PC-3 (cell line): ENCODE data around the gene ECHDC3. TPM values are rescaled to one million over a fixed set of nuclear protein-coding genes. Genes with fewer than 3 reads are reported as not detected.

Source experiments
- ATAC-seq: fragments of 200-7000 bp; cut with Tn5 transposase; 2 replicates; pipeline ENCODE4 v1.9.1; 2020; ENCODE audit warnings: mild to moderate bottlenecking, moderate library complexity
- BruUV-seq: library from RNA; stranded (reverse); fragments of 400-500 nt; replicated peaks from 2 replicates; lab custom pipeline; 2021; lab: Mats Ljungman, UMichigan
- CTCF ChIA-PET: fragments of 300-600 bp; sonication (Branson Sonifier 250); formaldehyde crosslinking; loops from one replicate; lab custom pipeline; 2022; ENCODE audit warnings: antibody characterized with exemption; lab: Charles Lee
- POLR2A ChIA-PET: fragments of 300-600 bp; sonication (Branson Sonifier 250); formaldehyde crosslinking; loops from one replicate; lab custom pipeline; 2022; ENCODE audit warnings: antibody characterized with exemption; ENCODE audit not compliant: unreplicated experiment; lab: Charles Lee
- DNase-seq: peaks from one replicate; pipeline ENCODE4 v3.0.0-alpha.2; 2015
- H2AFZ ChIP-seq: fragments of 300-600 bp; sonication (generic); 2 replicates; pipeline ENCODE4 v1.6.0; 2016; ENCODE audit warnings: antibody characterized with exemption, low read length
- H3F3A ChIP-seq: fragments of 300-600 bp; sonication (generic); one replicate; pipeline ENCODE4 v1.6.0; 2017; ENCODE audit warnings: antibody characterized with exemption, low read length, control low read depth, mild to moderate bottlenecking; ENCODE audit not compliant: unreplicated experiment
- H3K27ac ChIP-seq: fragments of 300-600 bp; sonication (generic); 2 replicates; pipeline ENCODE4 v1.5.1; 2016; ENCODE audit warnings: mild to moderate bottlenecking, low read length
- H3K27me3 ChIP-seq: fragments of 300-600 bp; sonication (generic); 2 replicates; pipeline ENCODE4 v1.6.1; 2016; ENCODE audit warnings: low read length, mixed read lengths
- H3K36me3 ChIP-seq: fragments of 300-600 bp; sonication (generic); 2 replicates; pipeline ENCODE4 v1.6.1; 2016; ENCODE audit warnings: low read depth, mixed run types, low read length, mixed read lengths
- H3K4me1 ChIP-seq: fragments of 300-600 bp; sonication (generic); 2 replicates; pipeline ENCODE4 v1.5.1; 2016; ENCODE audit warnings: low read length; ENCODE audit not compliant: insufficient read depth
- H3K4me2 ChIP-seq: fragments of 300-600 bp; sonication (generic); 2 replicates; pipeline ENCODE4 v1.6.0; 2016; ENCODE audit warnings: low read length
- H3K4me3 ChIP-seq: fragments of 300-600 bp; sonication (generic); 2 replicates; pipeline ENCODE4 v1.5.1; 2016; ENCODE audit warnings: mild to moderate bottlenecking, low read length, mixed read lengths
- H3K79me2 ChIP-seq: fragments of 300-600 bp; sonication (generic); 2 replicates; pipeline ENCODE4 v1.6.1; 2017; ENCODE audit warnings: low read length, mixed read lengths
- H3K9ac ChIP-seq: fragments of 300-600 bp; sonication (generic); 2 replicates; pipeline ENCODE4 v1.6.0; 2016; ENCODE audit warnings: mild to moderate bottlenecking, low read length
- H3K9me2 ChIP-seq: fragments of 300-600 bp; sonication (generic); replicated peaks from 2 replicates; pipeline ENCODE4 v1.6.1; 2016; ENCODE audit warnings: mixed run types, low read length, mixed read lengths
- H3K9me3 ChIP-seq: fragments of 300-600 bp; sonication (generic); 2 replicates; pipeline ENCODE4 v1.6.1; 2016; ENCODE audit warnings: low read length, mixed read lengths
- H4K20me1 ChIP-seq: fragments of 300-600 bp; sonication (generic); 2 replicates; pipeline ENCODE4 v1.6.1; 2016; ENCODE audit warnings: low read length, mixed read lengths
- EZH2 ChIP-seq: fragments of 300-600 bp; sonication (generic); IDR thresholded peaks from one replicate; pipeline ENCODE4 v1.6.1; 2017; ENCODE audit warnings: antibody characterized with exemption, mild to moderate bottlenecking, low read length; ENCODE audit not compliant: unreplicated experiment
- EZH2phosphoT487 ChIP-seq: fragments of 300-600 bp; sonication (generic); IDR thresholded peaks from 2 replicates; pipeline ENCODE4 v1.6.1; 2018; ENCODE audit warnings: mild to moderate bottlenecking, antibody characterized with exemption, low read length, borderline replicate concordance
- intact Hi-C: fragments of 100-400 bp; cut with micrococcal nuclease; formaldehyde crosslinking; loops from 2 replicates; pipeline ENCODE4 v1.9.0; 2023
- total RNA-seq: library from RNA; depleted of rRNA; stranded (reverse); fragments of >200 nt; gene quantifications from 2 replicates; pipeline ENCODE4 v1.2.3, GENCODE V29; 2014; rRNA removed
- TF ChIP-seq, protein P1 (sequence below): fragments of 300-600 bp; sonication (generic); conservative IDR thresholded peaks from 2 replicates; pipeline ENCODE4 v1.5.1; 2017; ENCODE audit warnings: antibody characterized with exemption, low read depth, mild to moderate bottlenecking, low read length

The ECHDC3 gene
- total RNA-seq, 1 experiment from 2014 or later: not detected

DNA sequence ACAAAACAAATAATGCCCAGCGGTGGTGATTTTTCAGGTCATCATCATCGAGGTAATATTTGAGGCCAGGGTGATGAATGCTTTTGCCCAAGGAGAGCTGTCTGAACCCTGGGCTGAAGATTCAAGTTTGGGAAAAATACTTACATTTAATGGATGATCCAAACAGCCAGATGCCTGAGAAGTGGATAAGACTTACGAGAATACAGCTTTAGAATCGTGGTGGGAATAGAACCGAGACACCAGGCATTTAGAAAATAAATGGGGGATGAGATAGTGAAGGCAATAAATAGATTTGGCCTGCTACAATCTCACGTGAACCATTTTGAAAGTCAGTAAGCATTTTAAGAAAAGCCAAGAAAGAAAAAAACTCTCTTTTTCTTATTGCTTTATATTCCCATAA is 68.8 kb downstream of the ECHDC3 start:
- no peak overlapping the region for H3K9ac ChIP-seq
- ChIA-PET POLR2A (no interaction called here), CTCF (no interaction called here)
- no peak overlapping the region for H3K27ac ChIP-seq
- H3K4me2 ChIP-seq: no peak overlapping the region
- H3K36me3 ChIP-seq: no peaks in the 10 kb centered on the region
- H3F3A ChIP-seq: no peaks in the 10 kb centered on the region
- H3K9me2 ChIP-seq: no peaks in the 10 kb centered on the region
- H3K79me2 ChIP-seq: no peaks in the 10 kb centered on the region
- BruUV-seq: no TSS peak
- intact Hi-C loops: no loop called here
- no peaks in the 10 kb centered on the region for H3K9me3 ChIP-seq
- ATAC-seq (no peak), DNase-seq (no peak)
- H3K4me1 ChIP-seq: peaks cover 3% of the 10 kb centered on the region; the same call in 1 of the 2 replicates
- no peaks in the 10 kb centered on the region for H3K27me3 ChIP-seq
- H4K20me1 ChIP-seq: no peaks in the 10 kb centered on the region
- TF ChIP-seq EZH2 (no peak), EZH2phosphoT487 (no peak)
- TF ChIP-seq, protein P1, sequence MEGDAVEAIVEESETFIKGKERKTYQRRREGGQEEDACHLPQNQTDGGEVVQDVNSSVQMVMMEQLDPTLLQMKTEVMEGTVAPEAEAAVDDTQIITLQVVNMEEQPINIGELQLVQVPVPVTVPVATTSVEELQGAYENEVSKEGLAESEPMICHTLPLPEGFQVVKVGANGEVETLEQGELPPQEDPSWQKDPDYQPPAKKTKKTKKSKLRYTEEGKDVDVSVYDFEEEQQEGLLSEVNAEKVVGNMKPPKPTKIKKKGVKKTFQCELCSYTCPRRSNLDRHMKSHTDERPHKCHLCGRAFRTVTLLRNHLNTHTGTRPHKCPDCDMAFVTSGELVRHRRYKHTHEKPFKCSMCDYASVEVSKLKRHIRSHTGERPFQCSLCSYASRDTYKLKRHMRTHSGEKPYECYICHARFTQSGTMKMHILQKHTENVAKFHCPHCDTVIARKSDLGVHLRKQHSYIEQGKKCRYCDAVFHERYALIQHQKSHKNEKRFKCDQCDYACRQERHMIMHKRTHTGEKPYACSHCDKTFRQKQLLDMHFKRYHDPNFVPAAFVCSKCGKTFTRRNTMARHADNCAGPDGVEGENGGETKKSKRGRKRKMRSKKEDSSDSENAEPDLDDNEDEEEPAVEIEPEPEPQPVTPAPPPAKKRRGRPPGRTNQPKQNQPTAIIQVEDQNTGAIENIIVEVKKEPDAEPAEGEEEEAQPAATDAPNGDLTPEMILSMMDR: no peak
- no peak overlapping the region for H2AFZ ChIP-seq
- H3K4me3 ChIP-seq: no peak overlapping the region

DNA sequence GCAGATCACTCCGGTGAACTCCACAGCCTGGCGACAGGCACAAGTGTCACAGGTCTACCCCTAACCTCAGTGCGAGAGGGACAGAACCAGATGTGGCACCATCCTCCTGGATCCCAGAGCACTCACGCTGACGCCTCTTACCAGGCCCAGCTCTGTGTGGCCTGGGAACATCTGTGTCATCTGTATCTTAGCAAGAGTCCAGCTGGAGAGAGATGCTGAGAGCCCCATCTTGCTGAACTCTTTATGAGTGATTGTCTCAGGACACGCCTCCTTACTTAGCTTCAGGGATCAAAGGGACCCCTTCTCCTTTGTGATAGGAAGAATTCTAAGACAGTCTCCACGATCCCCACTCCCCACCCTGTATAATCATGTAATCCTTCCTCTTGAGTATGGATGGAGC is 71.0 kb downstream of the ECHDC3 start:
- CTCF ChIA-PET: no interaction called here

More for the DNA sequence above, 71.0 kb downstream of the ECHDC3 start:
- Histone ChIP-seq H3K27ac (no peak overlapping the region), H3K4me1 (peaks cover 3% of the 10 kb centered on the region; the same call in 1 of the 2 replicates), H3F3A (no peaks in the 10 kb centered on the region), H3K4me3 (no peak overlapping the region), H3K9me2 (no peaks in the 10 kb centered on the region), H3K79me2 (no peaks in the 10 kb centered on the region), H2AFZ (no peak overlapping the region), H4K20me1 (no peaks in the 10 kb centered on the region), H3K36me3 (no peaks in the 10 kb centered on the region), H3K9ac (no peak overlapping the region), H3K4me2 (no peak overlapping the region), H3K27me3 (no peaks in the 10 kb centered on the region), H3K9me3 (no peaks in the 10 kb centered on the region)
- POLR2A ChIA-PET: no interaction called here
- intact Hi-C loops: no loop called here
- ATAC-seq (no peak), DNase-seq (no peak)
- BruUV-seq: no TSS peak
- no peak for TF ChIP-seq EZH2phosphoT487
- TF ChIP-seq, protein P1: no peak
- TF ChIP-seq EZH2: no peak

Other genes starting within 250 kb of the ECHDC3 start
- 13.0 and 14.3 TPM in 2 replicates for gene USP6NL, start 130.7 kb upstream of the ECHDC3 start, total RNA-seq
- 52.5 and 66.0 TPM in 2 replicates for gene PROSER2, start 81.0 kb downstream of the ECHDC3 start, total RNA-seq